ENCODE results near the gene TGFBR1. TPM values are rescaled to one million over a fixed set of nuclear protein-coding genes. Genes with fewer than 3 reads are reported as not detected.

Gene TGFBR1
- total RNA-seq, 5 donors from 2014 or later (not counting 1 experiment from before 2014, with no cell fraction given), result 22.3 to 36.9 (median 31.7) TPM

DNA sequence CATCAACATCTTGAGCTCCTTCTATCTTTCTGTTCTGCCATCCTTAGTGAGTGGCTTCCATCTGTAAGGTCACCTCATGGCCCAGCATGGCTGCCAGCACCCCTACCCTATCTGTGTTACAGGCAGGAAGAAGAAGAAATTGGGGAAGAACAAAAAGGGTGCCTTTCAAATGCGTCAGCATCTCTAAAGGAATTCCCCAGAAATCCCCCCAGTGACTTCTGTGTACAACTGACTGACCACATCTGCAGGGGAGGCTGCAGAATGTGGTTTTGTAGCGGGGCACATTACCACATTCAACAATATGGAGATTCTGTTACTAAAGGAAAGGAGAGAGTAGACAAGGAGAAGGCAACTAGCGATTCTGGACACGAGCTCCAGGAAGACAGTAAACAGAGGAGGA lies 76.7 kb downstream of the TGFBR1 start:
- ChIA-PET POLR2A (interaction anchor here in 1 of 2 donors (0.7 kb wide), 1 partner anchor 276 kb away, joined by 3 read pairs; no protein-coding TSS in a partner anchor), CTCF (interaction anchor here (0.8 to 1.3 kb wide), 3 partner anchors 10 to 31 kb away, joined by 3 to 4 read pairs (median 3); no protein-coding TSS in a partner anchor)
- H3K36me3 ChIP-seq (ENCODE audit: control insufficient read depth in 2 of 2, extremely low read depth in 1 of 2, insufficient read depth in 1 of 2, low read length in 1 of 2), result no peaks in the 10 kb centered on the region
- peaks cover 0 to 14% of the 10 kb centered on the region in 2 experiments for H3K4me1 ChIP-seq (ENCODE audit: control insufficient read depth in 1 of 2, extremely low read depth in 1 of 2, insufficient read depth in 2 of 2, low read length in 2 of 2)
- no peaks in the 10 kb centered on the region for H3K27me3 ChIP-seq (replicated peaks in 1 of 2; ENCODE audit: control insufficient read depth in 2 of 2, extremely low read depth in 1 of 2, insufficient read depth in 2 of 2, low read length in 1 of 2)
- H3K27ac ChIP-seq (ENCODE audit: low read length), result no peak overlapping the region
- H3K4me3 ChIP-seq (ENCODE audit: control insufficient read depth in 1 of 2, extremely low read depth in 1 of 2, low read length in 1 of 2), result no peak overlapping the region
- H3K4me3 Mint-ChIP-seq, result no peak overlapping the region
- H3K9me3 Mint-ChIP-seq, result no peaks in the 10 kb centered on the region
- H3K9me3 ChIP-seq, result no peaks in the 10 kb centered on the region
- DNase-seq (peak in 4 of 35 experiments; percentile 3 to 44 (median 26)), ATAC-seq (replicated peaks in 1 of 4) (peak in 1 of 4 experiments; percentile 64)
- H3K36me3 Mint-ChIP-seq, result no peaks in the 10 kb centered on the region
- H3K27ac Mint-ChIP-seq, result no peak overlapping the region
- no peaks in the 10 kb centered on the region for H3K27me3 Mint-ChIP-seq
- no CpG with 5 or more reads among the region's 4 CpGs for WGBS (ENCODE audit: insufficient coverage)
- peaks cover 11 to 24% (median 15%) of the 10 kb centered on the region in 3 donors for H3K4me1 Mint-ChIP-seq

DNA sequence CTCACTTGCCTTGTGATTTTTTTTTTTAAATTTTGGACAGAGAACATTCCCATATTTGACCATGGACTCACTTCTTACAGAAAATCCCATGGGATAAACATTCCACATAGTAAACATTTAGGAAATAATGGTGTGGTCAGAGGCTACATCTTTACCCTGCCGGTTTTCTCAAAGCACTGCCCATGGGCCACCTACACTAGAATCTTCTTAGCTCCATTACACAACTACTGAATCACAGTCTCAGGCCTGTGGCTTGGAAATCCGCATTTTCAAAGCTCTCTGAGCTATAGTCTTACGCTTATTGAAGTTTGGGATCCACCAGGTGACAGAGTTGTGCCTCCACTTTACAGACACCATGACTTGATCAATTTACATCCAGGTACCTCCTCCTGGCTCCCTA lies 77.4 kb downstream of the TGFBR1 start:
- POLR2A ChIA-PET, result no interaction called here

DNA sequence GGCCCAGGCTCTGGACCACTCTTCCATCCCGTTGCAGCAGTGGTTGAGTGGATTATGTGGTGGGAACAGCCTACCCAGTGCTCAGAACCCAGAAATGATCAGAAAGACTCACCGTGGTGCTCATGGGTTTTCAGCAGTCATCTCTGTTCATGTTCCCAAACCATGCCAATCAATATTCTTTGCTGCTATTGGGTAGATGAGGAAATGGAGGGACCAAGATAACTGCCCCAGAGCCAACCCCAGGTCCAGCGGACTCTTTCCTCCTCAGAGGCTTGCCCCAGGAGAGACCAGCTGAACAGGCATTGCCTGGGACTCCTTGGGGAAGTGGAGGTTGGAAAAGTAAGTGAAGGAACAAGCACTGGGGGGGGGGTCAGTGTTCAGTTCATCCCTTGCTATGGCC lies 78.7 kb downstream of the TGFBR1 start:
- DNase-seq (no peak), ATAC-seq (replicated peaks in 1 of 4) (no peak)
- no peak overlapping the region for H3K27ac ChIP-seq (ENCODE audit: low read length)
- no CpG with 5 or more reads among the region's 3 CpGs for WGBS (ENCODE audit: insufficient coverage)
- peaks cover 0 to 14% of the 10 kb centered on the region in 2 experiments for H3K4me1 ChIP-seq (ENCODE audit: control insufficient read depth in 1 of 2, extremely low read depth in 1 of 2, insufficient read depth in 2 of 2, low read length in 2 of 2)
- Mint-ChIP-seq H3K36me3 (no peaks in the 10 kb centered on the region), H3K9me3 (no peaks in the 10 kb centered on the region), H3K4me3 (no peak overlapping the region), H3K27me3 (peaks cover 0 to 4% of the 10 kb centered on the region in 2 donors), H3K4me1 (peaks cover 14 to 29% (median 19%) of the 10 kb centered on the region in 3 donors), H3K27ac (no peak overlapping the region)
- H3K9me3 ChIP-seq, result no peaks in the 10 kb centered on the region
- CTCF ChIA-PET, result interaction anchor here in 1 of 2 donors (1.1 kb wide), 1 partner anchor 19 kb away, joined by 3 read pairs; no protein-coding TSS in a partner anchor
- no peaks in the 10 kb centered on the region for H3K36me3 ChIP-seq (ENCODE audit: control insufficient read depth in 2 of 2, extremely low read depth in 1 of 2, insufficient read depth in 1 of 2, low read length in 1 of 2)
- H3K4me3 ChIP-seq (ENCODE audit: control insufficient read depth in 1 of 2, extremely low read depth in 1 of 2, low read length in 1 of 2), result no peak overlapping the region
- H3K27me3 ChIP-seq (replicated peaks in 1 of 2; ENCODE audit: control insufficient read depth in 2 of 2, extremely low read depth in 1 of 2, insufficient read depth in 2 of 2, low read length in 1 of 2), result no peaks in the 10 kb centered on the region
- POLR2A ChIA-PET, result no interaction called here

More for the DNA sequence above, 77.4 kb downstream of the TGFBR1 start:
- peaks cover 14 to 29% (median 19%) of the 10 kb centered on the region in 3 donors for H3K4me1 Mint-ChIP-seq
- 100% methylated on average over 1 of the region's 3 CpGs for WGBS (ENCODE audit: insufficient coverage)
- DNase-seq (no peak), ATAC-seq (replicated peaks in 1 of 4) (no peak)
- Histone ChIP-seq H3K27me3 (replicated peaks in 1 of 2; ENCODE audit: control insufficient read depth in 2 of 2, extremely low read depth in 1 of 2, insufficient read depth in 2 of 2, low read length in 1 of 2) (no peaks in the 10 kb centered on the region), H3K36me3 (ENCODE audit: control insufficient read depth in 2 of 2, extremely low read depth in 1 of 2, insufficient read depth in 1 of 2, low read length in 1 of 2) (no peaks in the 10 kb centered on the region), H3K4me3 (ENCODE audit: control insufficient read depth in 1 of 2, extremely low read depth in 1 of 2, low read length in 1 of 2) (no peak overlapping the region), H3K27ac (ENCODE audit: low read length) (no peak overlapping the region), H3K9me3 (no peaks in the 10 kb centered on the region), H3K4me1 (ENCODE audit: control insufficient read depth in 1 of 2, extremely low read depth in 1 of 2, insufficient read depth in 2 of 2, low read length in 2 of 2) (peaks cover 0 to 14% of the 10 kb centered on the region in 2 experiments)
- H3K4me3 Mint-ChIP-seq, result no peak overlapping the region
- no peaks in the 10 kb centered on the region for H3K27me3 Mint-ChIP-seq
- H3K9me3 Mint-ChIP-seq, result no peaks in the 10 kb centered on the region
- CTCF ChIA-PET, result interaction anchor here (0.6 to 1.3 kb wide), 5 partner anchors 9 to 1413 kb away, joined by 3 to 4 read pairs (median 3); no protein-coding TSS in a partner anchor
- H3K36me3 Mint-ChIP-seq, result no peaks in the 10 kb centered on the region
- H3K27ac Mint-ChIP-seq, result no peak overlapping the region

DNA sequence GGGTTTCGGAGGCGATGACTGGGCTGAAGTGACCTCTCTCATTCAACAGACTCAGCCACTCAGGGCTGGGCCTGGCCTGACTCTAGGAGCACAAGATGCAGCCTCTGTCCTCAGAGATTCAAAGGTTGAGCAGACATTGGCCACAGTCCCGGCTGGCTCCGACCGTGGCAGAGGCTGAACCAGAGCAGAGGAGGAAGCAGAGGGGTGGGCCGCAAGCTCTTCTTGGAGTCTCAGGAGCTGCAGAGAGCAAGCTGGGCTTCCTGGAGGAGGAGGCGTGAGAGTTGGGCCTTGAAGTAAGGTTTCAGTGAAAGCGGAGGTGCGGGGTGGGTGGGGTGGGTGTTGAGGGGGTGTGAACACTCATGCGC lies 79.2 kb downstream of the TGFBR1 start:
- Mint-ChIP-seq H3K4me3 (peak overlapping the region in 1 of 3 donors; percentile 49), H3K27me3 (peaks cover under 1 to 6% of the 10 kb centered on the region in 2 donors), H3K36me3 (no peaks in the 10 kb centered on the region), H3K9me3 (no peaks in the 10 kb centered on the region), H3K4me1 (peaks cover 14 to 29% (median 19%) of the 10 kb centered on the region in 3 donors), H3K27ac (no peak overlapping the region)
- ChIA-PET CTCF (interaction anchor here (0.6 to 1.4 kb wide), 13 partner anchors 10 to 1359 kb away, joined by 3 to 10 read pairs (median 4); no protein-coding TSS in a partner anchor), POLR2A (no interaction called here)
- H3K4me1 ChIP-seq (ENCODE audit: control insufficient read depth in 1 of 2, extremely low read depth in 1 of 2, insufficient read depth in 2 of 2, low read length in 2 of 2), result peaks cover 0 to 14% of the 10 kb centered on the region in 2 experiments
- 48% methylated on average over 5 of the region's 10 CpGs for WGBS (ENCODE audit: insufficient coverage)
- no peaks in the 10 kb centered on the region for H3K9me3 ChIP-seq
- H3K27ac ChIP-seq (ENCODE audit: low read length), result no peak overlapping the region
- H3K36me3 ChIP-seq (ENCODE audit: control insufficient read depth in 2 of 2, extremely low read depth in 1 of 2, insufficient read depth in 1 of 2, low read length in 1 of 2), result no peaks in the 10 kb centered on the region
- no peak overlapping the region for H3K4me3 ChIP-seq (ENCODE audit: control insufficient read depth in 1 of 2, extremely low read depth in 1 of 2, low read length in 1 of 2)
- no peak for DNase-seq
- H3K27me3 ChIP-seq (replicated peaks in 1 of 2; ENCODE audit: control insufficient read depth in 2 of 2, extremely low read depth in 1 of 2, insufficient read depth in 2 of 2, low read length in 1 of 2), result peaks cover 0 to 1% of the 10 kb centered on the region in 2 experiments
- ATAC-seq (replicated peaks in 1 of 4), result no peak

DNA sequence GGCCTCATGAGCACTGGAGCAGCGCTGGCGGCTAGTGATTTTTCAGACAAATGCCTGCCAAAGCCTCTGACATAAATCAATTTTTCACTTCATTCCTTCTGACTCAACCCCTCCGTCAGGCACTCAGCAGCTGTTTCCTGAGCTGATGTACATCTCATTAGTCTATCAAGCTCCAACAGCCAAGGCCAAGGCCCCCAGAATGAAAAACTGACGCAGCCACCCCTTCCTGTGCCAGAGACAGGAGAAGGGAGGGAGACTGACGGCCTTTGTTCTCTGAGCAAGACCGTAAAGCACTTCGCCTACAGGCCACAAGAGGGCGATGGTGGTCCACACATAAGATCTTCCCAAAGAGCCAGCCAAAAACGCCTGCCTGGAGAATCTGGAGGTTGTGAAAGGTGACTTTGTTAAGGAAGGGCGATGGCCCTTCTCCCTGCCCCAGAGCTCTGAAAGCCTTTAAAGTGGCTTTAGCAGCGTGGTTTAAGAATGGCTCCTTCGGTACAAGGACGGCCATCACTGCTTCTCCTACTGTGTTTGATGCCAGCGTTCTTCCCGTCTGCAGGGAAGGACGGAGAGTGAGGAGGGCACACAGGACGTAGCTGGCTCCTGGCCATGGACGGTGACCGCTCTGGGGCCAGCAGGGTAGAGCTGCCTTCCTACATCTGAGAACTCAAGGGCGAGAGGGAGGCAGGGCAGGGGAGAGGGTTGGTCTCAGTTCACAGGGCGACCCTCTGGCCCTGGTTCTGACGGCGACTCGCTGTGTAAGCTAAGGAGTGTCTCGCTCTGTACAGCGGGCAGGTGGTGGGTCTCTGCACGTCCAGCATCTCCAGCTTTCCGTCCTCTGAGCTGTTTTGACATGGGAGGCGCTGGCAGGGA lies 79.8 kb downstream of the TGFBR1 start:
- ATAC-seq (replicated peaks in 1 of 4), result peak; percentile 85 to 89 (median 86)
- Histone ChIP-seq H3K27me3 (replicated peaks in 1 of 2; ENCODE audit: control insufficient read depth in 2 of 2, extremely low read depth in 1 of 2, insufficient read depth in 2 of 2, low read length in 1 of 2) (peaks cover 0 to 5% of the 10 kb centered on the region in 2 experiments), H3K36me3 (ENCODE audit: control insufficient read depth in 2 of 2, extremely low read depth in 1 of 2, insufficient read depth in 1 of 2, low read length in 1 of 2) (no peaks in the 10 kb centered on the region), H3K27ac (ENCODE audit: low read length) (no peak overlapping the region), H3K4me1 (ENCODE audit: control insufficient read depth in 1 of 2, extremely low read depth in 1 of 2, insufficient read depth in 2 of 2, low read length in 2 of 2) (peaks cover 0 to 14% of the 10 kb centered on the region in 2 experiments), H3K4me3 (ENCODE audit: control insufficient read depth in 1 of 2, extremely low read depth in 1 of 2, low read length in 1 of 2) (peak overlapping the region in 1 of 2 donors; percentile 1), H3K9me3 (no peaks in the 10 kb centered on the region)
- Mint-ChIP-seq H3K9me3 (no peaks in the 10 kb centered on the region), H3K36me3 (no peaks in the 10 kb centered on the region), H3K4me1 (peaks cover 14 to 29% (median 19%) of the 10 kb centered on the region in 3 donors), H3K27me3 (peaks cover 6% of the 10 kb centered on the region in 2 donors), H3K4me3 (peak overlapping the region; percentile 17 to 54 (median 49)), H3K27ac (peak overlapping the region in 1 of 2 donors; percentile 50)
- peak; percentile 53 to 89 (median 69) for DNase-seq
- ChIA-PET CTCF (interaction anchor here (0.5 to 1.4 kb wide), 28 partner anchors 9 to 1412 kb away, joined by 3 to 10 read pairs (median 4); no protein-coding TSS in a partner anchor), POLR2A (no interaction called here)
- 55% methylated on average over 23 of the region's 29 CpGs for WGBS (ENCODE audit: insufficient coverage)

DNA sequence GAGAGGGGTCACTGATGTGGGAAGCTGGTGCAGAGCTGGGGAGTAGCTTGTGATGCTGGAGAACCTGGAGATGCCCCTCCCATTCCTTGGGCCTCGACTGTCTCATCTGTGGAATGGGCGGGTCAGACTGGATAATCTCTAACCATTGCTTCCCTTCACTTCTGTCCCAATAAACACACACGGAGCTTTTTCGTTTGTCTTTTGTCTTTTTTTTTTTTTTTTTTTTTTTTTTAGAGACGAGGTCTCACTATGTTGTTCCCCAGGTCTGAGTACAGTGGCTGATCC lies 80.4 kb downstream of the TGFBR1 start:
- Mint-ChIP-seq H3K9me3 (no peaks in the 10 kb centered on the region), H3K27ac (no peak overlapping the region), H3K4me1 (peaks cover 14 to 29% (median 19%) of the 10 kb centered on the region in 3 donors), H3K4me3 (peak overlapping the region in 1 of 3 donors; percentile 49), H3K27me3 (peaks cover 6 to 7% of the 10 kb centered on the region in 2 donors), H3K36me3 (no peaks in the 10 kb centered on the region)
- Histone ChIP-seq H3K27me3 (replicated peaks in 1 of 2; ENCODE audit: control insufficient read depth in 2 of 2, extremely low read depth in 1 of 2, insufficient read depth in 2 of 2, low read length in 1 of 2) (peaks cover 0 to 5% of the 10 kb centered on the region in 2 experiments), H3K4me1 (ENCODE audit: control insufficient read depth in 1 of 2, extremely low read depth in 1 of 2, insufficient read depth in 2 of 2, low read length in 2 of 2) (peaks cover 0 to 14% of the 10 kb centered on the region in 2 experiments), H3K9me3 (no peaks in the 10 kb centered on the region), H3K27ac (ENCODE audit: low read length) (no peak overlapping the region), H3K4me3 (ENCODE audit: control insufficient read depth in 1 of 2, extremely low read depth in 1 of 2, low read length in 1 of 2) (no peak overlapping the region), H3K36me3 (ENCODE audit: control insufficient read depth in 2 of 2, extremely low read depth in 1 of 2, insufficient read depth in 1 of 2, low read length in 1 of 2) (no peaks in the 10 kb centered on the region)
- no peak for DNase-seq
- ATAC-seq (replicated peaks in 1 of 4), result no peak
- WGBS (ENCODE audit: insufficient coverage), result 100% methylated on average over 2 of the region's 5 CpGs
- POLR2A ChIA-PET, result no interaction called here
- CTCF ChIA-PET, result interaction anchor here (0.5 to 1.4 kb wide), 25 partner anchors 8 to 1411 kb away, joined by 3 to 7 read pairs (median 4); no protein-coding TSS in a partner anchor
